GM21529 (cell line): Measurements from ENCODE around the gene IFT122.

Experiments
- ATAC-seq: cut with Tn5 transposase; IDR thresholded peaks from one replicate; pipeline ENCODE4 v1.9.1; 2021; ENCODE audit not compliant: unreplicated experiment

The IFT122 gene

DNA sequence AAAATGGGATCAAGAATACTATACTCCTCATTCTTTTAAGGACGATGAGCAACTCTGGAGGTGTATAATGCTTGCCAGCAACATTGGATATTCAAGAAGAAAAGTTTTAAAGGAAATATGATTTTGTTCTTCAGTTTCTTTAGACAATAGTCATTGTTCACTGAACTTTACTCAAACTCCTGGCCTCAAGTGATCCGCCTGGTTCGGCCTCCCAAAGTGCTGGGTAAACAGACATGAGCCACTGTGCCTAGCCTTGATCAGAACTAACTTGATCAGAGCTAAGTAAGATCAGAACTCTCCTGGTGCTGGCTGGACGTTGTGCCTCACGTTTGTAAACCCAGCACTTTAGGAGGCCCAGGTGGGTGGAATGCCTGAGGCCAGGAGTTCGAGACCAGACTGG, 24.2 kb upstream of the IFT122 start:
- ATAC-seq: no peak

DNA sequence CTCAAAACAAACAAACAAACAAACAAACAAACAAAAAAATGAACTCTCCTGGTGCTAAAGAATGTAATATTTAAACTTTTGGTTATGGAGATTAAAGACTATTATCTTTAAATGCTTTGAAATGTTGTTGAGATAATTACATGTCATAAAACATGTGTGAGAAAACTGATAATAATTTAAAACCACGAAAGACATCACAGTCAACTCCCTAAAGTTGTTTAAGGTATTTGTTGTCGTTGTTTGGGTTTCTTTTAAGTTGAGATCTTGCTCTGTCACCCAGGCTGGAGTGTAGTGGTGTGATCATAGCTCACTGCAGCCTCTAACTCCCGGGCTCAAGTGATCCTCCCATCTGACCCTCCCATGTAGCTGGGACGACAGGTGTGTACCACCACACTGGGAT, 23.6 kb upstream of the IFT122 start:
- no peak for ATAC-seq

- no peak for ATAC-seq
These were observed 22.7 kb upstream of the IFT122 start for GRCh38 chr3:129417326-129417725.

DNA sequence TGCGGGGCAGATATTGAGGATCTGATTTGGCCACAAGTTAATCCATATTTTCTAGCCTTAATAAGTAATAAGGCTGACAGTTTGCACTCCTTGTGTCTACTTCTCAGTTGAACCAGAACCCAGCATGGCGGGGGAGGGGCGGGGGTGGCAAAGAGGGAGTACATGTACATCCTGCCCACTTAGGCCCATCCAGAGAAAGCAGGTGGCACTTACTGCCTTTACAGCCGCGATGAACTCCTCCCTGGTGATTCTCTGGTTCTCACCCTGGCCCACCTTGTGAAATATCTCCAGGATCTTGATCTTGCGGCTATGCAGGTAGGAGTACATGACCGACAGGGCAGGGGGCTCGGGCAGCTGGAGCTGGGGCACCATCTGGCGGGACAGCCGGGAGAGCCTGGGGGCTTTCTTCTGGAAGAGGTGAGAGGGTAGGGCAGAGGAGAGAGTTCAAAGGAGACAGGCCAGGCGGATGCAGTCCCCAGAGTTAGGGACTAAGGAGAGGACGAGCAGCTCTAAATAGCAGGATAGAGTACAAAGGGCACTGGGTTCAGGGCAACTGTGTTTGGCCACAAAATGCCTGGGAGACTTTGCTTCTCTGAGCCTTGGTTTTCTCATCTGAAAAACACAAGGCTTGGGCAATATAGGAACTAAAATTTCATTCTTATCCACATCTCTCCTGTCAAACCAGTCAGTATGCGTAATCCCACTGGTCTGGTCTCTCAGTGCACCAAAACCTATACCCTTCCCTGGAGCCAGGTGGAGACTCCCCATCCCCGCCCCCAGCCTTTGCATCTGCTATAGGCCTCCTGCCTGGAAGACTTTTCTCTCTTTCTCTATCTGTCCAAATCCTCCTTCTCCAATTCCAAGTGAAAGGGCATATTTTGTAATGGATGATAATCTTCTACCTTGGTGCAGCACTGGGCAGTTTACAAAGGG, 21.7 kb upstream of the IFT122 start:
- no peak for ATAC-seq

GRCh38 chr3:129419476-129419875, 20.5 kb upstream of the IFT122 start:
- ATAC-seq: no peak

GRCh38 chr3:129421236-129421883, 18.7 kb upstream of the IFT122 start:
- ATAC-seq: no peak

DNA sequence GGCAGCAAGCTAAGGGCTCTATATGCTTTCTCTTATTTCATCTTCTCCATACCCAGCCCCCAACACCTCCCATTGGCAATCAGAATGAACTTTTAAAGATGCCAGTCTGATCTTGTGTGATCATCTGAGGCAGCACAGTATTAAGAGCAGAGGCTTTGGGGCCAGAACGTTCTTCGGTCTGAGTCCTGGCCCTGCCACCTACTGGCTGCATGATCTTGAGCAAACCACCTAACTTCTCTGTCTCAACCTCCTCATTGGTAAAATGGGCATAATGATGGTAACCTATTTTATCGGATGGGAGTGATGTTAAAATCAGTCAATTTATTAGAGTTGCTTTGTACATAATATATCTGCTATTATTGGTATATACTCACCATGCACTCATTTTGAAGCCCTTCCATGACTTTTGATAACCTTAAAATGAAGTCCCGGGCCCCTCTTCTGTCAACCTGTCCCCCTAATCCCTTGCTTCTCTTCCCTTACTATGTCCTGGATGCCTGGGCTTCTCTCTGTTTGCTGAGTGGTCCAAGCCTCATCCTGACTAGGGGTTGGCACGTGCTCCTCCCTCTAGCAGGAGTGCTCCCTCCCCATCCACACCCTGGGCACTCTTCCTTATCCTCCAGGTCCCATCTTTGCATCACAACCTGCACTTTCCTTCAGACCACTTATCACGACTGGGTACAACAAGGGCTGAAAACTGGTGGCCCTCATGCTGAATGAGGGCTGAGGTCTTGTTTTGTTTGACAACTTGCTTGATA, 17.9 kb upstream of the IFT122 start:
- ATAC-seq: no peak

GRCh38 chr3:129422897-129423296, 17.1 kb upstream of the IFT122 start:
- ATAC-seq: no peak

DNA sequence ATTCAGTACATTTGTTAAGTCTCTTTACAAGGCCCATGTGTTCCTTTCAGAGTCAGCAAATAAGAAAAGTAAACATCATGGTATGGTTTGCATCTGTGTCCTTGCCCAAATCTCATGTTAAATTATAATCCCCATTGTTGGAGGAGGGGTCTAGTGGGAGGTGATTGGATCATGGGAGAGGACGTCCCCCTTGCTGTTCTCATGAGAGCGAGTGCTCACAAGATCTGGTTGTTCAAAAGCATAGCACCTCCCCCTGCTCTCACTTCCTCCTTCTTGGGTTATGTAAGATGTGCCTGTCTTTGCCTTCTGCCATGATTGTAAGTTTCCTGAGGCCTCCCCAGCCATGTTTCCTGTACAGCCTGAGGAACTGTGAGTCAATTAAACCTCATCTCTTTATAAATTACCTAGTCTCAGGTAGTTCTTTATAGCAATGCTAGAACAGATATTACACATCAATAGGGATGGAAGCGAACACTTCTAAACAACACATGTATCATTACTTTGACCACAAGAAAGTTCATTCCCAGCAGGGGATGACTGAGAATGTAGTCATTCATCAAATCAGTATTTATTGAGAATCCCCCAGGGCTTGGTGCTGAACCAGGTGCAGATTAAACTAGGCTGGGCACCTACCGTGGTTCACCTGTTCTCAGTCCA, 15.7 kb upstream of the IFT122 start:
- ATAC-seq: peak; percentile 68

GRCh38 chr3:129425213-129425612, 14.8 kb upstream of the IFT122 start:
- ATAC-seq: no peak

DNA sequence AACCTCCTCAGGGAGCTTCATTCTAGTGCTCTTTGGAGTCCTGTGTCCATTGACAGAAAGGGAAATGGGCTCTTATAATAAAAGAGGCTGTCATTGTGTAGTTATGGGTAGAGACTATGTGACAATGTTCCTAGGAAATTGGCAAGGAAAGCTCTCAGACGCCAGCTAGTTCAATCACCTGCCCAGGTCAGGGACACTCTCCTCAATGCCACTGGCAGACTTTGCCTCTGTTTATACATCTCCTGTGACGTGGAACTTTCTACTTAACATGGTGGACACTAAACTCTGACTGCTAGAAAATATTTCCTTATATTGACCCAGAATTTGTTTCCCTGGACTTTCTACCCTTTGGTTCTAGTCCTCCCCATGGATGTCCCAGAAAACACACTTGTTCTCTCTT, 14.4 kb upstream of the IFT122 start:
- ATAC-seq: no peak

DNA sequence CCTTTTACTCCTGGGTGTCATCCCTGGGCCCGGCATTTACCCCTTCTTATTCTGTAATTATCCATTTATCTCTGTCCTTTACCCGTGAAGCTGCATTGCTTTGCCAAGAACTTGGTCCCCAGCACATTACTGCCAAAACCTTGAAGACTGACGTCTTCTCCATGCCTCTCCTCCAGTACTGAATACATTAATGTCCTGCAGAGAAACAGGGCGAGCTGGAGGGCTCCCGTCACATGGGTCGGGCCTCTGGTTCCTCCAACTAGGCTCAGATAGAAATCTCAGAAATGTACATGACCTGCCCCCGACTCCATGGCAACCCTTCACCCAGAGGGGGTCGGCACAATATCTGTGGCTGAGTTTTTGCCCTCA, 12.0 kb upstream of the IFT122 start:
- ATAC-seq: no peak

- peak; percentile 88 for ATAC-seq
These were observed 11.5 kb upstream of the IFT122 start, which contains the start of gene EFCAB12 for GRCh38 chr3:129428376-129429079. EFCAB12 (minus strand) TSS chr3:129428636; CDS start chr3:129428488, 148 bp downstream.

DNA sequence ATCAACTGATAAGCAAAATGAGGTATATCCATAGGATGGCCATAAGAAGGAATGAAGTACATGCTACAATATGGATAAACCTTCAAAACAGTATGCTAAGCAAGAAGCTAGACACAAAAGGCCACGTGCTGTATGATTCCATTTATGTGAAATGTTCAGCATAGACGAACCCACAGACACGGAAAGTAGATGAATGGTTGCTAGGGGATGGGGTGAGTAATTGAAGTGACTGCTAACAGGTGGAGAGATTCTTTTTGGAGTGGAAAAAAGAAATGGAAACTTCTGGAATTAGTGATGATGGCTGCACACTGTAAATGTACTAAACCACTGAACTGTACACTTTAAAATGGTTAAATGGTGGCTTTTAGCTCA, 11.0 kb upstream of the IFT122 start:
- ATAC-seq: no peak

DNA sequence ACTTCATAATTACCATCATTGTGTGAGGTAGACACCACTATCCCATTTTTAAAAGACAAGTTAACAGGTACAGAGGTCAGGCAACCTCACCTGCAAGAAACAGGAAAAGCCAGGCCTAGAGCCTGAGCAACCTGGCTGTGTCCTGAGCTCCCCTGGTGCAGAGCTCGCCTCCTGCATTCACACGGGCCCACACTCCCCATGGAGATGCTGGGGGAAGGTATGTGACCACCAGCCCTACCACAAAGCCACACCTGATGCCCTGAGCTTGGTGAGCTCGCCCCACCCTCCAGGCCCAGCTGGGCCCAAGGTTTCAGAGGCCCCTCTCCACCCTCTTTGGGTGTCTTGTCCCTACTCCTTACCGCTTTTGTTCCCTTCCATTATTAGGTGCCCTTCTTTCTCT, 10.4 kb upstream of the IFT122 start:
- ATAC-seq: no peak

- no peak for ATAC-seq
These were observed 8.0 kb upstream of the IFT122 start for GRCh38 chr3:129432036-129432435.

DNA sequence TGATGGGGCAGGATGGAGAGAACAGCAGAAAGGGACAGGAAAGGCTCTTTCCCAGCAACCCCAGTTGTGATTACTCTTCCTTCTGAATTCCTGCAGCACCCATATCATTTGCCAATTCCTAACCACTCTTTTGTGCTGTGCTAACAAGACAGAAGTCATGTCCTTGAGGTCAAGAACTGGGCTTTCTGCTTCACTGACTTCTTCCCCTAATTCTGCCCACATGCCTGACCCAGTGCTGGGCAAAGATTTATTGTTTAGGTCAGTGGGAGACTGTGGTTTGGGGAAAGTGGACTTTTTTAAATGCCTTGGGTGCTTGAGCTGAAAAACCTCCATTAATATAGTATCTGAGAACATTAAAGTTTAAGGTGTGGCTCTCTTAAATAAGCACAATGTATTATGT, 7.4 kb upstream of the IFT122 start:
- no peak for ATAC-seq

GRCh38 chr3:129433565-129433964, 6.5 kb upstream of the IFT122 start:
- ATAC-seq: no peak

DNA sequence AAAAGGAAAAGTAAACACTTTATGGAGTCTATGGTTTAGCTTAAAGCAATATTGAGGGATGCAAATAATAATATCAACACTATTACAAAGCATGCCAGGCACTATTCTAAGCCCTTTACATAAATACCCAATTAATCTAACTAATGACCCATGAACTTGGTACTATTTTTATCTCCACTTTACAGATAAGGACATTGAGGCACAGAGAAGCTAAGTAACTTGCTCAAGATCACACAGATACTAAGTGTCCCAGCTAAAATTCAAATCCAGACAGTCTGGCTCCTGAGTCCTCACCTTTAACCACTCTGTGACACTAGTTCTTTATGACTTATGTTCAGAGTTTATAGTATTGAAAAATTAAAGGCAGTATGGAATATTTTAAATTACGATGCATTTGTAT, 5.9 kb upstream of the IFT122 start:
- no peak for ATAC-seq

DNA sequence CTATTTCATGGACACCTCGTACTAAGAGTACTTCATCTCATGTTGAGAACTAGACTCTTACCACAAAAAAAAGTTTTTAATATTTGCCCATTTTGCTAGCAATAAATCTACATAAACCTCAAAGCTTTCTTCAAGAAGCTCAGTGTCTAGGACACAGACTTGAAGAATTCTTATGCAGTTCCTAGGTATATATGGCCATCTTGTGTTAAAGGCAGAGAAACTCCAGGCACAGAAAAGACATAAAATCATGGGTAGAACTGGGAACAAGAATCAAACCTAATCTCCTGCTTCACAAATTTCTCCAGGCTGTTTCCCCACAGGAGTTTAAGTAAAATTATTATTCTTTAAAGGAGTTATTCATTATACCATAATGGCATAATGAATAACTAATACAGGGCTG, 4.7 kb upstream of the IFT122 start:
- ATAC-seq: no peak
